Stimulated activated CD4-positive, alpha-beta T cell treated with anti-CD3 and anti-CD28 coated beads, Interleukin-15, amount 100 ng/mL, for 1 hour (primary cell): Measurements from ENCODE around the gene EFNA1.
A peak's percentile ranks its signal among the peaks of the same experiment; 100 is the strongest.

Experiments
- DNase-seq, 2 donors: peaks; one replicate each; pipeline ENCODE4 v3.0.0-alpha.2; 2020; ENCODE audit warnings: low read depth in 1 of 2, low spot score in 1 of 2

Gene EFNA1

GRCh38 chr1:155127105-155127966 lies at the start of gene EFNA1:
Gene EFNA1 (plus strand): TSS chr1:155127876. CDS start chr1:155127978, 102 bp downstream.
- peak in 1 of 2 donors; percentile 29 for DNase-seq

GRCh38 chr1:155078469-155079209 lies 49.0 kb upstream of the EFNA1 start, which contains the start of gene EFNA3:
Gene EFNA3 (plus strand): TSS chr1:155078837. CDS start chr1:155078942, 105 bp downstream.
- peak in 1 of 2 donors; percentile 55 for DNase-seq

GRCh38 chr1:155079210-155079486 lies 48.5 kb upstream of the EFNA1 start:
- DNase-seq: no peak

GRCh38 chr1:155079487-155080311 lies 48.0 kb upstream of the EFNA1 start:
- DNase-seq: no peak

- no peak for DNase-seq
These were observed 47.1 kb upstream of the EFNA1 start for GRCh38 chr1:155080312-155081228.

- DNase-seq: no peak
These were observed 46.0 kb upstream of the EFNA1 start for GRCh38 chr1:155081472-155082300.

- no peak for DNase-seq
These were observed 45.2 kb upstream of the EFNA1 start for GRCh38 chr1:155082301-155083051.

GRCh38 chr1:155083052-155083541 lies 44.6 kb upstream of the EFNA1 start:
- DNase-seq: no peak

GRCh38 chr1:155083865-155084721 lies 43.6 kb upstream of the EFNA1 start:
- no peak for DNase-seq

- peak; percentile 80 to 82 for DNase-seq
These were observed 42.8 kb upstream of the EFNA1 start for GRCh38 chr1:155084722-155085503.

- peak in 1 of 2 donors; percentile 50 for DNase-seq
These were observed 42.1 kb upstream of the EFNA1 start for GRCh38 chr1:155085504-155086127.

GRCh38 chr1:155086128-155086741 lies 41.4 kb upstream of the EFNA1 start:
- DNase-seq: peak; percentile 63 to 73

GRCh38 chr1:155086856-155087535 lies 40.7 kb upstream of the EFNA1 start:
- DNase-seq: no peak

GRCh38 chr1:155091071-155092051 lies 36.3 kb upstream of the EFNA1 start:
- DNase-seq: peak; percentile 63 to 75
